ENCODE data around the gene PTAFR.

DNA sequence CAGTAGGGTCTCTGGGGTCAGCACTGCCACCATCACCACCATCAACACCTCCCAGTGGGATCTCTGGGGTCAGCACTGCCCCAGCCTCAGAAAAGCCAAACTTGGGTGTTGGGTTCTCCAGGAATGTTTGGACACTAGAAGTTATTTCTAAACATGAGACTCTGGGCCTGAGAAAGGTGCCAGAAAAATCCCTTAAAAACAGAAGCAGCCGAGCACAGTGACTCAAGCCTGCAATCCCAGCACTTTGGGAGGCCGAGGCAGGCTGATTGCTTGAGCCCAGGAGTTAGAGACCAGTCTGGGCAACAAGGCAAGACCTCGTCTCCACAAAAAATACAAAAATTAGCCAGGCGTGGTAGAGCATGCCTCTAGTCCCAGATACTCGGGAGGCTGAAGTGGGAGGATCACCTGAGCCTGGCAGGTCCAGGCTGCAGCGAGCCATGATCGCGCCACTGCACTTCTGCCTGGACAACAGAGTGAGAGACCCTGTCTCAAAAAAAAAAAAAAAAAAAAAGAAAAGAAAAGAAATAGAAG, 470 bp downstream of the PTAFR start:
- TF ChIP-seq, protein P1, sequence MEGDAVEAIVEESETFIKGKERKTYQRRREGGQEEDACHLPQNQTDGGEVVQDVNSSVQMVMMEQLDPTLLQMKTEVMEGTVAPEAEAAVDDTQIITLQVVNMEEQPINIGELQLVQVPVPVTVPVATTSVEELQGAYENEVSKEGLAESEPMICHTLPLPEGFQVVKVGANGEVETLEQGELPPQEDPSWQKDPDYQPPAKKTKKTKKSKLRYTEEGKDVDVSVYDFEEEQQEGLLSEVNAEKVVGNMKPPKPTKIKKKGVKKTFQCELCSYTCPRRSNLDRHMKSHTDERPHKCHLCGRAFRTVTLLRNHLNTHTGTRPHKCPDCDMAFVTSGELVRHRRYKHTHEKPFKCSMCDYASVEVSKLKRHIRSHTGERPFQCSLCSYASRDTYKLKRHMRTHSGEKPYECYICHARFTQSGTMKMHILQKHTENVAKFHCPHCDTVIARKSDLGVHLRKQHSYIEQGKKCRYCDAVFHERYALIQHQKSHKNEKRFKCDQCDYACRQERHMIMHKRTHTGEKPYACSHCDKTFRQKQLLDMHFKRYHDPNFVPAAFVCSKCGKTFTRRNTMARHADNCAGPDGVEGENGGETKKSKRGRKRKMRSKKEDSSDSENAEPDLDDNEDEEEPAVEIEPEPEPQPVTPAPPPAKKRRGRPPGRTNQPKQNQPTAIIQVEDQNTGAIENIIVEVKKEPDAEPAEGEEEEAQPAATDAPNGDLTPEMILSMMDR (IDR thresholded peaks at IDR 0.05; ENCODE audit: insufficient read depth, low read length, poor library complexity, severe bottlenecking): no peak
- TF ChIP-seq EZH2phosphoT487 (conservative IDR thresholded peaks at IDR 0.05; ENCODE audit: low read length): no peak
